ENCODE measurements around the gene SLC39A11.

GRCh38 chr17:72955391-72956140 is 136.9 kb downstream of the SLC39A11 start:
- TF ChIP-seq, protein P1, sequence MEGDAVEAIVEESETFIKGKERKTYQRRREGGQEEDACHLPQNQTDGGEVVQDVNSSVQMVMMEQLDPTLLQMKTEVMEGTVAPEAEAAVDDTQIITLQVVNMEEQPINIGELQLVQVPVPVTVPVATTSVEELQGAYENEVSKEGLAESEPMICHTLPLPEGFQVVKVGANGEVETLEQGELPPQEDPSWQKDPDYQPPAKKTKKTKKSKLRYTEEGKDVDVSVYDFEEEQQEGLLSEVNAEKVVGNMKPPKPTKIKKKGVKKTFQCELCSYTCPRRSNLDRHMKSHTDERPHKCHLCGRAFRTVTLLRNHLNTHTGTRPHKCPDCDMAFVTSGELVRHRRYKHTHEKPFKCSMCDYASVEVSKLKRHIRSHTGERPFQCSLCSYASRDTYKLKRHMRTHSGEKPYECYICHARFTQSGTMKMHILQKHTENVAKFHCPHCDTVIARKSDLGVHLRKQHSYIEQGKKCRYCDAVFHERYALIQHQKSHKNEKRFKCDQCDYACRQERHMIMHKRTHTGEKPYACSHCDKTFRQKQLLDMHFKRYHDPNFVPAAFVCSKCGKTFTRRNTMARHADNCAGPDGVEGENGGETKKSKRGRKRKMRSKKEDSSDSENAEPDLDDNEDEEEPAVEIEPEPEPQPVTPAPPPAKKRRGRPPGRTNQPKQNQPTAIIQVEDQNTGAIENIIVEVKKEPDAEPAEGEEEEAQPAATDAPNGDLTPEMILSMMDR (IDR thresholded peaks at IDR 0.05; ENCODE audit: insufficient read depth, low read length): no peak
- no peak for TF ChIP-seq GABPA (IDR thresholded peaks at IDR 0.05; ENCODE audit: low read depth)

Measured in HL-60 (cell line).